OCI-LY1 (cell line): ENCODE measurements around the gene DOCK2.

ENCODE experiments used
- H2AFZ ChIP-seq: fragments of 200-600 bp; sonication (generic), shearing (Covaris generic); 2 replicates; pipeline ENCODE4 v1.6.0; 2014; ENCODE audit warnings: antibody characterized with exemption, mild to moderate bottlenecking, low read length
- H3F3A ChIP-seq: fragments of 200-600 bp; sonication (generic), shearing (Covaris generic); 2 replicates; pipeline ENCODE4 v1.6.0; 2014; ENCODE audit warnings: mild to moderate bottlenecking, antibody characterized with exemption, low read length, moderate library complexity; ENCODE audit not compliant: insufficient read depth
- H3K27ac ChIP-seq: fragments of 200-600 bp; sonication (generic); 2 replicates; pipeline ENCODE4 v1.5.1; 2014; ENCODE audit warnings: low read length, mixed run types, mild to moderate bottlenecking, low read depth; ENCODE audit not compliant: poor library complexity, severe bottlenecking
- H3K27me3 ChIP-seq: fragments of 200-600 bp; sonication (generic); 2 replicates; pipeline ENCODE4 v1.6.0; 2014; ENCODE audit warnings: antibody characterized with exemption, mild to moderate bottlenecking, low read length, moderate library complexity; ENCODE audit not compliant: insufficient read depth
- H3K36me3 ChIP-seq: fragments of 200-600 bp; sonication (generic); 2 replicates; pipeline ENCODE4 v1.6.1; 2014; ENCODE audit warnings: mild to moderate bottlenecking, antibody characterized with exemption, low read length, moderate library complexity, mixed read lengths; ENCODE audit not compliant: insufficient read depth
- H3K4me1 ChIP-seq: fragments of 200-600 bp; sonication (generic); 2 replicates; pipeline ENCODE4 v1.5.1; 2014; ENCODE audit warnings: mild to moderate bottlenecking, low read length, moderate library complexity; ENCODE audit not compliant: insufficient read depth, severe bottlenecking
- H3K4me2 ChIP-seq: fragments of 200-600 bp; sonication (generic), shearing (Covaris generic); 2 replicates; pipeline ENCODE4 v1.6.1; 2014; ENCODE audit warnings: low read length
- H3K4me3 ChIP-seq: fragments of 200-600 bp; sonication (generic); 2 replicates; pipeline ENCODE4 v1.5.1; 2014; ENCODE audit warnings: low read length, low read depth, mild to moderate bottlenecking, mixed read lengths; ENCODE audit not compliant: poor library complexity, severe bottlenecking
- H3K79me2 ChIP-seq: fragments of 200-600 bp; shearing (Covaris generic); 2 replicates; pipeline ENCODE4 v1.6.1; 2016; ENCODE audit warnings: mixed run types, low read length, mixed read lengths; ENCODE audit not compliant: insufficient read depth
- H3K9ac ChIP-seq: fragments of 200-600 bp; sonication (generic), shearing (Covaris generic); 2 replicates; pipeline ENCODE4 v1.6.1; 2014; ENCODE audit warnings: mild to moderate bottlenecking, low read length, mixed read lengths
- H3K9me2 ChIP-seq: fragments of 200-600 bp; sonication (generic), shearing (Covaris generic); 2 replicates; pipeline ENCODE4 v1.6.1; 2014; ENCODE audit warnings: low read depth, mild to moderate bottlenecking, low read length, mixed read lengths
- H3K9me3 ChIP-seq: fragments of 200-600 bp; shearing (Covaris generic); 2 replicates; pipeline ENCODE4 v1.6.1; 2014; ENCODE audit warnings: low read length, mixed read lengths
- H4K20me1 ChIP-seq: fragments of 200-600 bp; sonication (generic), shearing (Covaris generic); 2 replicates; pipeline ENCODE4 v1.6.0; 2016; ENCODE audit warnings: mild to moderate bottlenecking, low read length; ENCODE audit not compliant: insufficient read depth
- CTCF ChIP-seq: fragments of 200-600 bp; sonication (generic), shearing (Covaris generic); IDR thresholded peaks from 2 replicates; pipeline ENCODE4 v1.5.1; 2017; ENCODE audit warnings: mild to moderate bottlenecking, antibody characterized with exemption, low read length, moderate library complexity, mixed read lengths
- EZH2 ChIP-seq: fragments of 200-600 bp; sonication (generic), shearing (Covaris generic); IDR thresholded peaks from 2 replicates; pipeline ENCODE4 v1.8.0; 2017; ENCODE audit warnings: borderline replicate concordance, mixed run types, mild to moderate bottlenecking, antibody characterized with exemption, low read length, moderate library complexity, mixed read lengths

DOCK2 gene

GRCh38 chr5:169943026-169943425 lies 306.0 kb downstream of the DOCK2 start:
- Histone ChIP-seq H3K27me3 (no peaks in the 10 kb centered on the region), H3K4me3 (no peak overlapping the region), H2AFZ (no peak overlapping the region), H3K4me1 (peaks cover 15% of the 10 kb centered on the region), H3K4me2 (no peak overlapping the region), H3K36me3 (no peaks in the 10 kb centered on the region; the same call in 1 of the 2 replicates), H3K9ac (no peak overlapping the region), H3K9me2 (no peaks in the 10 kb centered on the region), H3K27ac (no peak overlapping the region), H3K79me2 (no peaks in the 10 kb centered on the region), H3F3A (no peaks in the 10 kb centered on the region; the same call in 1 of the 2 replicates), H3K9me3 (no peaks in the 10 kb centered on the region), H4K20me1 (no peaks in the 10 kb centered on the region)
- no peak for TF ChIP-seq CTCF
- TF ChIP-seq EZH2: no peak

GRCh38 chr5:169944115-169944514 lies 307.0 kb downstream of the DOCK2 start:
- no peaks in the 10 kb centered on the region for H4K20me1 ChIP-seq
- no peaks in the 10 kb centered on the region for H3K9me2 ChIP-seq
- peaks cover 3% of the 10 kb centered on the region; the same call in 1 of the 2 replicates for H3K36me3 ChIP-seq
- H3K9me3 ChIP-seq: no peaks in the 10 kb centered on the region
- H3K4me1 ChIP-seq: peaks cover 15% of the 10 kb centered on the region
- H3F3A ChIP-seq: no peaks in the 10 kb centered on the region; the same call in 1 of the 2 replicates
- TF ChIP-seq EZH2 (no peak), CTCF (no peak)
- no peak overlapping the region; the same call in 1 of the 2 replicates for H3K9ac ChIP-seq
- H3K79me2 ChIP-seq: no peaks in the 10 kb centered on the region
- H2AFZ ChIP-seq: no peak overlapping the region
- H3K27me3 ChIP-seq: no peaks in the 10 kb centered on the region
- peak overlapping the region; percentile 16; the same call in 1 of the 2 replicates for H3K4me2 ChIP-seq
- H3K4me3 ChIP-seq: no peak overlapping the region
- H3K27ac ChIP-seq: peak overlapping the region; percentile 54

DNA sequence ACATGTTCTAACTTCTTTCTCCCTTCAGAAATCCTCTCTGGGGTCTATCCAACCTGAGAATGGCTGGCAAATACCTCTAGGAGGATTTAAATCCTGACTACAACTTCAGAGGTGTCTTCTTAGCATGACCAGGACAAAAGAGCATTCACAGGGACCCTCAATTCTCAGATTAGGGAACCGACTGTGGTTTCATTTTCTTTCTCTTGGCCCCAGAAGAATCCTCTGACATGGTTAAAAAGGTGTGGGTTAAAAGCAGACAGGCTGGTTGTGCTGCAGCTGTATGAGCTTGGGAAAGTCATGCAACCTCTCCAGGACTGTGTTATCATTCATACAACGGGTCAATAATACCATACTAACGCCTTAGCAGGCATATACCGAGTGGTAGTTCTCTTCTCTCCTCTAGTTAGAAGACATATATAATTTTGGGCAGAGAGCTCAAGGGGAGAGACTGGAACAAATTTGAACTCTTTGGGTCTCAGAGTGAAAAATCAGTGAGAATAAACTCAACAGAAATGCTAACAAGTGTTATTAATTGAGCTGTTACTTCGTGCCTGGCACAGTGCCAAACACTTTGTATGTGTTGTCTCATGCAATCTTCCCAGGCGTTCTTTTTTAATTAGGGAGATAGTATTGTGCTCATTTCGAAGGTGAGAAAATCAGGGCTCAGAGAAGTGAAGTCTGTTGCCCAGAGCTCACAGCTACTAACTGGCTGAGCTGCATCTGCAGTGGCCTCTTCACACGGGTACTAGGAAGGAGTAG lies 308.0 kb downstream of the DOCK2 start:
- peaks cover 15% of the 10 kb centered on the region for H3K4me1 ChIP-seq
- no peaks in the 10 kb centered on the region for H3K79me2 ChIP-seq
- H3F3A ChIP-seq: no peaks in the 10 kb centered on the region
- TF ChIP-seq EZH2 (no peak), CTCF (no peak)
- peaks cover 3% of the 10 kb centered on the region; the same call in 1 of the 2 replicates for H3K36me3 ChIP-seq
- H3K27me3 ChIP-seq: no peaks in the 10 kb centered on the region
- no peaks in the 10 kb centered on the region for H4K20me1 ChIP-seq
- H3K4me3 ChIP-seq: no peak overlapping the region
- peak overlapping the region; percentile 16 for H3K4me2 ChIP-seq
- H3K9ac ChIP-seq: peak overlapping the region; percentile 26; the same call in 1 of the 2 replicates
- peak overlapping the region; percentile 54 for H3K27ac ChIP-seq
- H2AFZ ChIP-seq: no peak overlapping the region
- H3K9me3 ChIP-seq: no peaks in the 10 kb centered on the region
- H3K9me2 ChIP-seq: no peaks in the 10 kb centered on the region
